SK-N-MC (cell line): ENCODE data around the gene PPIF.

Experiments
- DNase-seq: peaks from one replicate; pipeline ENCODE4 v3.0.0-alpha.2; 2011; ENCODE audit warnings: low read depth, low spot score
- H3K27ac ChIP-seq: fragments of 200-600 bp; sonication (generic); 2 replicates; pipeline ENCODE4 v1.5.1; 2016; ENCODE audit warnings: mixed run types
- H3K36me3 ChIP-seq: fragments of 200-600 bp; sonication (generic); 2 replicates; pipeline ENCODE4 v1.6.1; 2017; ENCODE audit warnings: antibody characterized with exemption, low read length, mixed read lengths; ENCODE audit not compliant: insufficient read depth
- H3K4me3 ChIP-seq: fragments of 200-600 bp; sonication (generic); 2 replicates; pipeline ENCODE4 v1.5.1; 2016
- H3K9ac ChIP-seq: fragments of 200-600 bp; sonication (generic); 2 replicates; pipeline ENCODE4 v1.8.0; 2017; ENCODE audit warnings: mixed run types, mixed read lengths; ENCODE audit not compliant: insufficient read length
- H3K9me3 ChIP-seq: fragments of 200-600 bp; sonication (generic); 2 replicates; pipeline ENCODE4 v1.6.1; 2017; ENCODE audit warnings: low read depth, mild to moderate bottlenecking, antibody characterized with exemption, low read length, moderate library complexity, mixed read lengths
- EZH2 ChIP-seq: fragments of 200-600 bp; sonication (generic); IDR thresholded peaks from one replicate; pipeline ENCODE4 v1.6.1; 2017; ENCODE audit warnings: antibody characterized with exemption
- FOXP2 ChIP-seq: optimal IDR thresholded peaks from 2 replicates; pipeline ENCODE3; 2011; ENCODE audit warnings: mild to moderate bottlenecking, moderate library complexity; ENCODE audit not compliant: insufficient read depth; ENCODE audit errors: extremely low read length, control extremely low read depth
- POLR2AphosphoS5 ChIP-seq: IDR thresholded peaks from 2 replicates; pipeline ENCODE4 v1.6.1; 2012; ENCODE audit warnings: mild to moderate bottlenecking, low read depth, low read length, borderline replicate concordance

PPIF gene

DNA sequence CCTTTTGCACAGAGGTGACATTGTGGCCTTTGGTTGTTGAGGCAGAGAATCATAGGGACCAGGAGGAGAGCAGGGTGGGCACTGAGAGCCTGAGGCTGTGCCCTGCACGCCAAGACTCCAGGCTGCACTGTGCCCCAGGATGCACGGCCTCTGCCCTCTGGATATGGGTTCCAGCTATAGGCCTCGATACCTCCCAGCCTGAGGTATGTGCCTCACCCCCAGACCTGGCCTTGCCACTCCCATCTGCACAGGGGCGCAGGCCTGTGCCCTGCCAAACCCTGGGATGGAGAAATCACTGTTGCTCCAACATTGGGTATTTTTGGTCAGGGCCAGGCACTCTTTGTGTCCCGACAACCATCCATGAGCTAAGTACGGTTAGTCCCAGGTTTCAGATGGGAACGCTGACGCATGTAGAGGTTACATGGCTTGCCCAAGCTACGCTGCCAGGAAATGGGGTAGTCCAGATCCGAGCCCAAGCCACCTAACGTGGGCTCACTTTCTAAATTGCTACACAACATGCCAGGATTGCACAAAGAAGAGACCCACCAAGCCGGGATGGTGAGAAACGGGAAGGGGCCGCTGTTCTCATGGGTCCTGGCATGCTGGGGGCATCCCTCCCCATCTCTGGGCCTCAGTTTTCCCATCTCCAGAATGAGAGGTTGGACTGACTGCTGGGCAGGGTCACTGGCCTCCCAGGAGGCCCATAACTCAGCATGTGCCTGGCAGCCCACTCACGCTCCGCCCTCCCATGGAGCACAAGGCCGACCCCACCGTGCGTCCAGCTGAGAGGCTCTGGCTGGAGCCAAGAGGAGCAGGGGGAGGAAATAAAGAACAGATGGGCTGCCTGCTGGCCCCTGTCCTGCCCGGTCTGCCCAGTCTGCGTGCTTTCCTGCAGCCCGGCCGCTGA lies 54.0 kb downstream of the PPIF start:
- Histone ChIP-seq H3K36me3 (no peaks in the 10 kb centered on the region), H3K9ac (no peak overlapping the region), H3K9me3 (no peaks in the 10 kb centered on the region), H3K27ac (no peak overlapping the region), H3K4me3 (no peak overlapping the region)
- TF ChIP-seq POLR2AphosphoS5 (no peak), FOXP2 (no peak), EZH2 (no peak)
- no peak for DNase-seq

DNA sequence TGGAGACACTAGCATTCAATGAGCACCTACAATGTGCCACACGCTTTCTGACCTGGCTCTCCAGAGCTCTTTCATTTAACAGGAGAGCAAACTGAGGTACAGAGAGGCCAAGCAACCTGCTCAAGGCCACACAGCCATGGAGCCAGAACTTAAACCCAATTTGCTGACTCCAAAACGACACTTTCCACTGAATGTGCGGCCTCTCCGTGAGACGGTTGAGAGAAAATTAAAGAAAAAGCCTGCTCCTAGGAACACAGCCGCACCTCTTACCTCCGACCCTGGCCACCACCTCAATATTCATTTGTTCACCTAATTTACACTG lies 55.3 kb downstream of the PPIF start:
- no peak for DNase-seq
- TF ChIP-seq POLR2AphosphoS5 (no peak), FOXP2 (no peak), EZH2 (no peak)
- H3K4me3 ChIP-seq, result no peak overlapping the region
- no peak overlapping the region for H3K9ac ChIP-seq
- no peaks in the 10 kb centered on the region for H3K36me3 ChIP-seq
- H3K27ac ChIP-seq, result no peak overlapping the region
- no peaks in the 10 kb centered on the region for H3K9me3 ChIP-seq

DNA sequence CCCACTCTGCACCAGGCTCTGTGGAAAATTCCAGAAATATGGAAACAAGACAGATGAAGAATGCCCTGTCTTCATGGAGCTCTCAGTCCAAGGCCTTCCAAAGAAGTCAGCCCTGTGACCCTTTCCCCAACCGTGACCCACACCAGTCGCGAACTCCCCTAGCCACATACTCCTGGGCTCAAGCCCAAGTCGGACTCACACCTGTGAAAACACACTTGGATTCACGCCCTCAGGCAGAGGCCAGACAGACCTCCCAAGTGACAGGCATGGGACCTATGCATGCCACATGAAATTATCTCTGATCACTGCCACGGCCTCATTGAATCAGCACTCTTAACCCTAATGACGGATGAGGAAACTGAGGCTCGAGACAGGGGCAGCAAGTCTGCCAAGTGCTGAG lies 55.7 kb downstream of the PPIF start:
- no peaks in the 10 kb centered on the region for H3K9me3 ChIP-seq
- H3K9ac ChIP-seq, result no peak overlapping the region
- TF ChIP-seq POLR2AphosphoS5 (no peak), FOXP2 (no peak), EZH2 (no peak)
- no peak overlapping the region for H3K4me3 ChIP-seq
- no peak overlapping the region for H3K27ac ChIP-seq
- H3K36me3 ChIP-seq, result no peaks in the 10 kb centered on the region
- no peak for DNase-seq

DNA sequence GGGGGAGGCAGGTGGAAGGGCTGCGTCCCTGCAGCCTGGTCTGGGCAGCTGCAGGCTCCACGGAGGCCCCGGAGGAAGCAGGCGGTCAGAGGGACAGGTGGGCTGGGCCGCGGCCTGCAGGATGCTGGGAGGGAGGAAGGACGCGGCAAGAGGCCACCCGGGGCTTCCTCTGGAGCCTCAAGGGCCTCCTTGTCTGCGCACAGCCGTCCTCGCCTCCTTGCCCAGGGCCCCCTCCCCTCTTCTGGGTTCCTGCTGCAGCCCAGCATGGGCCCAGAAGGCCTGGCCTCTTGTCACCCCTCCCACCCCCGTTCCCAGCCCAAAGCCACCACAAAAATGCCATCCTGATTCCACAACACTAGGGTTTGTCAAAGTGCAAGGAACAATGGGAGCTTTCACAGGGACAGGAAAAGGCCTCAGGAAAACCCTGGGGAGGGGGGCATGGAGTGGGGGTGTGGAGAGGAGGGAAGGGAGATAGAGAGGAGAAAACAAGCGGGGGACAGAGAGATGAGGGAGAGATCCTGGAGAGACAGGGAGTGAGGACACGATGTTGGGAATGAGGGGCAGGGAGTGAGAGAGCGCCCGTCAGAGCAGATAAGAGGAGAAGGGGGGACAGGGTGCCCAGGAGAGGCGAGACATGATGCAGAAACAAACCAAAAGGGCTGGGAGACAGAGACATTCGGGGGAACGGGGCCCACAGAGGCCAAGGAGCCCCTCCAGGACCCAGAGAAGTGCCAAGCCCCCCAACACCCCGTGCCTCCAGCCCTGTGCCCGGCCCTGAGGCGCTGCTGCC lies 56.4 kb downstream of the PPIF start:
- no peak overlapping the region for H3K9ac ChIP-seq
- peak overlapping the region; percentile 47 for H3K4me3 ChIP-seq
- H3K27ac ChIP-seq, result peak overlapping the region; percentile 91
- TF ChIP-seq FOXP2 (no peak), EZH2 (no peak), POLR2AphosphoS5 (no peak)
- DNase-seq, result no peak
- no peaks in the 10 kb centered on the region for H3K9me3 ChIP-seq
- H3K36me3 ChIP-seq, result no peaks in the 10 kb centered on the region

DNA sequence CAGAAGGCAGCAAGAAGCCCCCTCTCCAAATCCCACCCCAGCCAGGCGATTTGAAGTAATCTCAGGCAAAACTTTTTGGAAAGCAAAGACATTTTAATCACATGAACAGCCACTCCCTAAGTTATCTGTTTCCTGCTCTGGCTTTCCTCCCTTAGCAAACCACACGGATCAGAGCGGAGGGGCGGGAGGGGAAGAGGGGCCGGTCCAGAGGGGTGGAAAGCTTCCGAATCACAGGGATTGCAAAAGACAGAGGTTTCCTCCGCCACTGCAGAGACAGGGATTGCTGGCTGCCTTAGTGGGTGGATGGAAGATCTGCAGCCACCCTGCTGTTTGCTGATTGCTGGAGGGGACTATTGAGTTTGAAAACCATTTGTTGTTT lies 57.0 kb downstream of the PPIF start:
- Histone ChIP-seq H3K27ac (peak overlapping the region; percentile 91), H3K9ac (no peak overlapping the region), H3K36me3 (no peaks in the 10 kb centered on the region), H3K9me3 (no peaks in the 10 kb centered on the region), H3K4me3 (peak overlapping the region; percentile 47)
- TF ChIP-seq FOXP2, result no peak
- TF ChIP-seq POLR2AphosphoS5, result no peak
- no peak for TF ChIP-seq EZH2
- peak; percentile 42 for DNase-seq

DNA sequence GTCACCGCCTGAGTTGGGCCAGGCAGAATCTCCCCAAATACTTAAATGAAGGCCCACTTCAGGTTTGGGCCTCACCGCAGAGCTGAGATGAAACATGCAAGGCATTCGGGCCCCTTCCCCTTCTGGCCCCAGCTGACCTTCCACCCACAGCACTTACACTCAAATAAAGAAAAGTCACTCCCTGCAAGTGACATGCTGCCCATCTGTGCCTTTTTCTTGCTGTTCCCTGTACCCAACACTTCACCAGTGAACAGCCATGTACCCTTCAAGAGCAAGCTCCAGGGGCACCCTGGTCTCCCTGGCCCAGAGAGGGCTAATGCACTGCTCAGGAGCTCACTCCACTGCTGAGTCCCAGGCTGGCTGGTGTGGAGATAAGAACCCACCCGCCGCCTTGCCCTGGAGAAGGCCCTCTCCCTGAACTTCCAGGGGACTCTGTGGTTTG lies 57.4 kb downstream of the PPIF start:
- H3K4me3 ChIP-seq, result peak overlapping the region; percentile 36
- no peaks in the 10 kb centered on the region for H3K9me3 ChIP-seq
- no peak overlapping the region for H3K9ac ChIP-seq
- no peak for DNase-seq
- no peaks in the 10 kb centered on the region for H3K36me3 ChIP-seq
- H3K27ac ChIP-seq, result peak overlapping the region; percentile 91
- no peak for TF ChIP-seq FOXP2
